ENCODE measurements around the gene ARFGAP1.

Gene ARFGAP1

DNA sequence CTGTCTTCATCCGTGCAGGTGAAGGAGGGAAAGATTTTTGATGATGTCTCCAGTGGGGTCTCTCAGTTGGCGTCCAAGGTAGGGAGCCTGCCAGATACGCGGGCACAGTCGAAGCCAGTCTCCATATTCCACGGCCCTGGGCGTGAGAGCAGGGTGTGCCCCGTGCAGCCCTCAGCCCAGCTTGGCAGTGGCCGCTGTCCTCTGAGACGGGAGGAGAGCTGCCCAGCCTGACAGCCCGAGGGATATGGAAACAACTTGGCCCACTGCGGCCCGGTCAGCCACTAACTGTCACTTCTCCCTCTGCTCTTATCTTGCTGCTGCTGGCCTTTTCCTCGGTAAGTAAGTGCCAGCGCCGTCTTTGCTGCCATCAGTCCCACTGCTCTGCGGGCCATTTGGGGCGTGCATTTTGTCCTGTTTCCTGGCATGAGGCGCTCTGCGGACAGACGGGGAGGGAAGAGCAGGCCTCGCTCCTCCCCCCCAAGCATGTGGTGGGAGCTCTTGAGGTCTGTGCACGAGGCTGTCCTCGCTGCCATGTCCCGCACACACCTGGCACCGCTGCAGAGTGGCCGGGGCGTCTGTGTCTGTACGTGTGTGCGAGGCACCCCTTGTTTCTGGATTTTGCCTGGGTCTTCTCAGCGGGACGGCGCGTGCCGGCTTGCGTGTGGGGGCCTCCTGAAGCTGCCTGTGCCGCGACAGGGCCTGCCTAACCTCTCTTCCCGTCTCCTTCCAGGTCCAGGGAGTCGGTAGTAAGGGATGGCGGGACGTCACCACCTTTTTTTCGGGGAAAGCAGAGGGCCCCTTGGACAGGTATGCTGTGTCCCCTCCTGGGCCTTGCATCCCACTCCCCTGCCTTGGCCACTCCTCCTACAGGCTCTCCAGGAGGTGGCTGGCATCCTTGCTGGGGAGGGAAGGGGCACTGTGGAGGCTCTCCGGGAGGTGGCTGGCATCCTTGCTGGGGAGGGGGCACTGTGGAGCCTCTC lies 13.3 kb downstream of the ARFGAP1 start:
- DNase-seq (ENCODE audit: low read depth, low spot score) = no peak
- Histone ChIP-seq H3K27ac (ENCODE audit: low read length) (no peak overlapping the region), H3K4me1 (ENCODE audit: control insufficient read depth, insufficient read depth, low read length) (no peaks in the 10 kb centered on the region; the same call in 1 of the 2 replicates), H3K27me3 (ENCODE audit: control insufficient read depth, insufficient read depth, low read length) (no peaks in the 10 kb centered on the region), H3K36me3 (ENCODE audit: control insufficient read depth, insufficient read depth, low read length) (peaks cover 39% of the 10 kb centered on the region), H3K9me3 (ENCODE audit: control insufficient read depth, insufficient read depth, low read length) (no peaks in the 10 kb centered on the region), H3K4me3 (ENCODE audit: low read length) (no peak overlapping the region)
- no CpG with 5 or more reads among the region's 44 CpGs for WGBS (ENCODE audit: insufficient coverage, insufficient read length)

DNA sequence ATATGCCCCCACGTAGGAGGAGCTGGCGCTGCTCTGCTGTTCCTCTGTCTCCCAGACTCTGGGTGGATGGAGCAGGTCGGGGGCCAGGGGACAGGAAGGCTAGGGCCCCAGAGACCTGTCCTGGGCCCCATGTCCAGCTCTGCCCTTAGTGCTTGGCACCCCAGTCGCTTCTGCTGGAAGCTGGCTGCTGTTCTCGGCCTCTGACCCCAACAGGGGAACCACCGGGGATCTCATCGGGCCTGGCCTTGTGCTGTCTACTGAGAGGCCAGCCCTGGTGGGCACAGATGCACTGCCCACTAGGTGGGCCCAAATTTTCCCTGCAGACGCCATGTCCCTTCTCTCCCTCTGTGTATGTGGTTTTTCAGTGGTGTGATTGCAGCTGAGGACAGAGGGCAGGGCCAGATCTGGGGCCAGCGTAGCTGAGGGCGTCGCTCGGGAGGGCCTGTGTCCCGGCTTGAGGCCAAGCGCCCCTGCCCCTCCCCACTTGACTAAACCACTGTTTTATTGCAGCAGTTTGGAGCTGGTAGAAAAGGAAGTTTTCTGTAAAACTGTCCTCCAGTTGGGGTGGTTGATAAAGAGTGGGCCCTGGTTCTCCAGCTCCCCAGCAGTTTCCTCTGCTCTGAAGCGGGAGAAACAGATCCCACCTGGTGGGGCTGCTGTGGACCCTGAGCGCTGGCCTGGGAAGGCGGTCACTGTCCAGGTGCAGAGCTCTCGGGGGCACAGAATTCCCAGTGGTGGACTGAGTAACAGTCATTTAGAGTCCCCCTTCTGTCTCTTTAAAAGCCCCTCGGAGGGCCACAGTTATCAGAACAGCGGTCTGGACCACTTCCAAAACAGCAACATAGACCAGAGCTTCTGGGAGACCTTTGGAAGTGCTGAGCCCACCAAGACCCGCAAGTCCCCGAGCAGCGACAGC lies 14.4 kb downstream of the ARFGAP1 start:
- Histone ChIP-seq H3K4me1 (ENCODE audit: control insufficient read depth, insufficient read depth, low read length) (peaks cover 2% of the 10 kb centered on the region; the same call in 1 of the 2 replicates), H3K36me3 (ENCODE audit: control insufficient read depth, insufficient read depth, low read length) (peaks cover 39% of the 10 kb centered on the region), H3K27ac (ENCODE audit: low read length) (no peak overlapping the region), H3K27me3 (ENCODE audit: control insufficient read depth, insufficient read depth, low read length) (no peaks in the 10 kb centered on the region), H3K4me3 (ENCODE audit: low read length) (no peak overlapping the region), H3K9me3 (ENCODE audit: control insufficient read depth, insufficient read depth, low read length) (no peaks in the 10 kb centered on the region)
- no CpG with 5 or more reads among the region's 23 CpGs for WGBS (ENCODE audit: insufficient coverage, insufficient read length)
- no peak for DNase-seq (ENCODE audit: low read depth, low spot score)

DNA sequence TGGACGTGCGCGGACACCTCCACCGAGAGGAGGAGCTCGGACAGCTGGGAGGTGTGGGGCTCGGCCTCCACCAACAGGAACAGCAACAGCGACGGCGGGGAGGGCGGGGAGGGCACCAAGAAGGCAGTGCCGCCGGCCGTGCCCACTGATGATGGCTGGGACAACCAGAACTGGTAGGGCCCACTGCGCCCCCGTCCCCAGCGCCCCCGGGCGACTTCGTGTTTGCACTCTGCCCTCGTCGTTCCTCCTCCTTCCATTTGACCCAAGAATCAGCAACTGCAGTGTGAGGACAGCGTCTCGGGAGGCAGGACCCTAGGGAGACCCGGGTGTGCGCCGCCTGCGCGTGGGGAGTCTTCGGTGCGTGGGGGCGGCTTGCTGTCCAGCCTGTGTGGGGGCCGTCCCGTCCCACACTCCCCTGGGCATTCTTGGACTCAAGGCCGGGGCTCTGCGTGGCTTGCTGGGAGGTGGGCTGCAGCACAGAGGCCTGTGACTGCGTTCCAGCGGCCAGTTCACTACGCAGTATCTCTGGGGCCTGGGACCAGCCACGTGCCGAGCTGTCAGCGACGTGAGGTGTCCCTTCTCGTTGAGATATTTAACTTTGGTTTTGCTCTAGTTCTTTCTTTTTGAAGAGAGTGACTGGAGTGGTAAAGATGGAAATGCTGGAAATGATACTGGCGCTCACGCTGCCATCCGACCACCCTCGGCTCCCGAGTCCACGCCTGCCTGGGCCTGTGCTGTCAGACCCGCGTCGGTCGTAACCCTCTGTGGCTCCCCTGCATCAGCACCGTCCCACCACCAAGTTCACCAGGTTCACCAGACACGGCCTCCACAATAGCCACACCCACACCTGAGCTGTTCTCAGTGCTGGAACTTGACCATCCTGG lies 15.3 kb downstream of the ARFGAP1 start:
- no peaks in the 10 kb centered on the region for H3K9me3 ChIP-seq (ENCODE audit: control insufficient read depth, insufficient read depth, low read length)
- no peak for DNase-seq (ENCODE audit: low read depth, low spot score)
- no peak overlapping the region for H3K27ac ChIP-seq (ENCODE audit: low read length)
- H3K4me3 ChIP-seq (ENCODE audit: low read length) = no peak overlapping the region
- no CpG with 5 or more reads among the region's 55 CpGs for WGBS (ENCODE audit: insufficient coverage, insufficient read length)
- peaks cover 2% of the 10 kb centered on the region; the same call in 1 of the 2 replicates for H3K4me1 ChIP-seq (ENCODE audit: control insufficient read depth, insufficient read depth, low read length)
- no peaks in the 10 kb centered on the region for H3K27me3 ChIP-seq (ENCODE audit: control insufficient read depth, insufficient read depth, low read length)
- peaks cover 36% of the 10 kb centered on the region for H3K36me3 ChIP-seq (ENCODE audit: control insufficient read depth, insufficient read depth, low read length)

DNA sequence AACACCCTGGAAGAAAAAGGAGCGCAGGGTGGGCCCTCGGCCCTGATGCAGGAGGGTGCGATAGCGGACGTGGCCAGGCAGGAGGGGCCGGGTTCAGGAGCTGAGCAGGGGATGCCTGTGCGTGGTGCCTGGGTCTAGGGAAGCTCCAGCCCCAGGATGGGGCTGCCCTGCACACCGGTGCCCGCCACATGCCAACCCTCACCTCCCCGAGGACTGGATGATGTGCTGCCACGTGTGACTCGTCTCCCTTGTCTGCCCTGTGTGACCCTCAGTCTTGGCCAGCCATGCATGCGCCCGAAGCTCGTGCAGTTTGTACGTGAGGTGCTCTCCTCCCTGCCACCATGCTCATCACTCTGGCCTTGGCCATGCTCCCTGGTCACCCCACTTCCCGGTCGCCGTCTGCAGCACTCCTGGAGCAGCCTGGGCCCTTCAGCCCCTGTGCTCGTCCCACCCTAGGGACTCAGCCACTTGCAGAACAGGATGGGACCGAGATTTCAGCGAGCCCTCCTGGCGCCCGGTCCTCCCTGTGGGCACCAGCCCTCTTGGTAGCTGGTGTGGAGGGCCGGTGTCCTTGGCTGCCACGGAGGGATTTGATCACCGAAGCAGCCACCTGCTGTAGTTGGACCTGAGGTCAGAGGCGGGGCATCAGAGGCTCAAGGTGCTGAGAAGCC lies 16.1 kb downstream of the ARFGAP1 start:
- H3K27me3 ChIP-seq (ENCODE audit: control insufficient read depth, insufficient read depth, low read length) = no peaks in the 10 kb centered on the region
- H3K9me3 ChIP-seq (ENCODE audit: control insufficient read depth, insufficient read depth, low read length) = no peaks in the 10 kb centered on the region
- DNase-seq (ENCODE audit: low read depth, low spot score) = no peak
- peaks cover 30% of the 10 kb centered on the region for H3K36me3 ChIP-seq (ENCODE audit: control insufficient read depth, insufficient read depth, low read length)
- H3K4me3 ChIP-seq (ENCODE audit: low read length) = no peak overlapping the region
- no peak overlapping the region for H3K27ac ChIP-seq (ENCODE audit: low read length)
- WGBS (ENCODE audit: insufficient coverage, insufficient read length) = no CpG with 5 or more reads among the region's 28 CpGs
- peaks cover 2% of the 10 kb centered on the region; the same call in 1 of the 2 replicates for H3K4me1 ChIP-seq (ENCODE audit: control insufficient read depth, insufficient read depth, low read length)

DNA sequence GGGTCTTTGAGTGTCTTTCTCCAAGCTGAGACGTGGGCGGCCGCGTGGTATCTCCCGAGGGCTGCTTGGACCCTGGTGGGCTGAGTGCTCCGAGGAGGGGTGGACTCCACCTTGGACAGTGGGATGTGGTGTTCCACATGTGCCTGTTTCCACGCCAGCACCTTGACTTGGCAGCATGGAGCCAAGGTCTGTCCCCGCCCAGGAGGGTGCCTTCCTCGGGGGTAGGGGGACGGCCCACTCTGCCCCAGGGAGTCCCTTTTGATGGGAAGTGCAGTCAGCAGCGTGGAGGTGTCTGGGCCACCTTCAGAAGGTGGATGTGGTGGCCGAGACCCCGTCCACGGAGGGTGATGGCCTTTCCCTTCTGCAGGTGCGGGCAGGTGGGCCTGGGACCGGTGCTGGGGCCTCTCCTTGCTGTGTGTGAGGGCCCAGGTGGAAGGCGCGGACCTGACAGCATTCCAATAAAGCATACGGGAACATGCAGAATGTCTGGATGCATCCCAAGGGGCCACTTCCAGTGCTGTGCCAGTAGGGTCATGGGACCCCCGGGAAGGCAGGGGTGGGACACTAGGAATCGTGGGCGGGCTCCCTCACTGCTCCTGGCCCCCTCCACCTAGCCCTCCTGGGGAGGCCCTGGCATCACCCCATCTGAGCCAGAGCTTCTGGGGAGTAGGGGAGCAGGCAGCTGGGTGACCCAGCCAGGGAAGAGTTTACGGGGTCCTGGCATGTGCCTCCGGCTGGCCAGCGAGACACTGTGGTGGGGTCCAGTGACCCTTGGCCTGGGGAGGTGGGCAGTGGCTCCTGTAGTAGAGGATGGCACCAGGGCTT lies 16.9 kb downstream of the ARFGAP1 start:
- peaks cover 27% of the 10 kb centered on the region for H3K36me3 ChIP-seq (ENCODE audit: control insufficient read depth, insufficient read depth, low read length)

DNA sequence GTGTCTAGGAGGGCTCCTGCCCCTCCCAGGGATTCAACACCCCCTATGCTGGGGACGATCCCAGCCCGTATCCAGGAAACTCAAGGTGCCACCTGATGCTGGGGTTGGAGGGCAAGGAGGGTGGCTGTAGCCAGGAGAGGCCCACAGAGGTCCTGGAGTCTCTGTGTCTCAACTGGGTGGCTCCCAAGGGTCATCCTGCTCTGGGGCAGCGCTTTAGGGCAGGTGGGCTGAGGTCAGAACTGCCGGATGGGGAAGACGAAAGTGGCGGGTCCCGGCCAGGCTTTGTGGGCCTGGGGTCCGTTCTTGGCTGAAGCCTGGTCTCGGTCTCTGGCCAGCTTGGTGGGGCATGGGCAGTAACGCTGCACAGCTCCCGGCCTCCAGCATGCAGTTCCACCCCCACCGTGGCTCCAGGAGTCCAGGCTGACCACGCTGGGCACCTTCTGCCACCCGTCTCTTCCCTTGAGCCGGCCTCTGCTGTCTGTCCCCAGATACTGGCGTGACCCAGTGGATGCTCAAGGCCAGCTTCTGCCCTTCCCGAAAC lies 17.6 kb downstream of the ARFGAP1 start:
- WGBS (ENCODE audit: insufficient coverage, insufficient read length) = no CpG with 5 or more reads among the region's 17 CpGs
- peaks cover 2% of the 10 kb centered on the region; the same call in 1 of the 2 replicates for H3K4me1 ChIP-seq (ENCODE audit: control insufficient read depth, insufficient read depth, low read length)
- H3K27ac ChIP-seq (ENCODE audit: low read length) = no peak overlapping the region
- peaks cover 26% of the 10 kb centered on the region for H3K36me3 ChIP-seq (ENCODE audit: control insufficient read depth, insufficient read depth, low read length)
- H3K27me3 ChIP-seq (ENCODE audit: control insufficient read depth, insufficient read depth, low read length) = no peaks in the 10 kb centered on the region
- no peak for DNase-seq (ENCODE audit: low read depth, low spot score)
- H3K9me3 ChIP-seq (ENCODE audit: control insufficient read depth, insufficient read depth, low read length) = no peaks in the 10 kb centered on the region
- no peak overlapping the region for H3K4me3 ChIP-seq (ENCODE audit: low read length)

More for the DNA sequence above, 16.9 kb downstream of the ARFGAP1 start:
- Histone ChIP-seq H3K4me1 (ENCODE audit: control insufficient read depth, insufficient read depth, low read length) (peaks cover 2% of the 10 kb centered on the region; the same call in 1 of the 2 replicates), H3K27me3 (ENCODE audit: control insufficient read depth, insufficient read depth, low read length) (no peaks in the 10 kb centered on the region), H3K4me3 (ENCODE audit: low read length) (no peak overlapping the region), H3K27ac (ENCODE audit: low read length) (no peak overlapping the region), H3K9me3 (ENCODE audit: control insufficient read depth, insufficient read depth, low read length) (no peaks in the 10 kb centered on the region)
- WGBS (ENCODE audit: insufficient coverage, insufficient read length) = no CpG with 5 or more reads among the region's 25 CpGs
- DNase-seq (ENCODE audit: low read depth, low spot score) = no peak

DNA sequence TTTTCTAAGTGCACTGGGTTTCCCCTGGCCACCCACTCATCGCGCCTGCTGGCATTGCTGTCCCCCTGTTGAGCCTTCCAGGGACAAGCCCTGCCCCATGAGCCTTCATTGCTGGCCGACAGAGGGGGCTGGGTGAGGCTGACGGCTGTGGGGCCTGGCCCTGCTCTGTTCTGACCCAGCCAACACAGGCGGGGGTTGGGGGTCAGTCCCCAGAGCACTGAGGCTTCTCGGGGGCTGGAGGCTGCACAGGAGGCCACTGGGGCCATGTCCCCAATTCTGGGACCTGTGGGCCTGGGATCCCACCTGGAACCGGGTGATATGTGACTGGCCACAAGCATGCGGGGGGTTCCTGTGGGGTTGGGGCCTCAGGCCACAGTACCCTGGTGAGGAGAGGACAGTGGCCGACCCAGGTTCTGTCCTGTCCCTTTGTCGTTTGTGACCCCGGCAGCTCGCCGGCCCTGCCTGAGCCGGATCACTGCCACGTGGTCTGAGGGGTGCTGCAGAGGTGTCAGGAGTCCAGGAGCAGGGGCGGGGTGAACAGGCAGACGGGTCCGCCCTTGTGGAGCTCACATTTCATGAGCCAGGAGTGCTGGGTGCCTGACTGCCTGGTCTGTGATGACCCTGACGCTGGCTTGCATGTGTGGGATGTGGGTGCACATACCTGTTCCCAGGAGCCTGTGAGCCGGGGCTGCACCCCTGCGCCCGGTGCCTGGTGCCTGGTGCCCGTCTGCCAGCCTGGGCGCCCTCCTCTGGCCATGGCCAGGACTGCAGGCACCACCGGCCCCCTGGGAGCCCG lies 18.3 kb downstream of the ARFGAP1 start:
- WGBS (ENCODE audit: insufficient coverage, insufficient read length) = no CpG with 5 or more reads among the region's 26 CpGs
- Histone ChIP-seq H3K4me3 (ENCODE audit: low read length) (no peak overlapping the region), H3K27me3 (ENCODE audit: control insufficient read depth, insufficient read depth, low read length) (no peaks in the 10 kb centered on the region), H3K36me3 (ENCODE audit: control insufficient read depth, insufficient read depth, low read length) (peaks cover 21% of the 10 kb centered on the region), H3K9me3 (ENCODE audit: control insufficient read depth, insufficient read depth, low read length) (no peaks in the 10 kb centered on the region), H3K4me1 (ENCODE audit: control insufficient read depth, insufficient read depth, low read length) (peaks cover 2% of the 10 kb centered on the region; the same call in 1 of the 2 replicates), H3K27ac (ENCODE audit: low read length) (no peak overlapping the region)
- peak; percentile 55 for DNase-seq (ENCODE audit: low read depth, low spot score)

DNA sequence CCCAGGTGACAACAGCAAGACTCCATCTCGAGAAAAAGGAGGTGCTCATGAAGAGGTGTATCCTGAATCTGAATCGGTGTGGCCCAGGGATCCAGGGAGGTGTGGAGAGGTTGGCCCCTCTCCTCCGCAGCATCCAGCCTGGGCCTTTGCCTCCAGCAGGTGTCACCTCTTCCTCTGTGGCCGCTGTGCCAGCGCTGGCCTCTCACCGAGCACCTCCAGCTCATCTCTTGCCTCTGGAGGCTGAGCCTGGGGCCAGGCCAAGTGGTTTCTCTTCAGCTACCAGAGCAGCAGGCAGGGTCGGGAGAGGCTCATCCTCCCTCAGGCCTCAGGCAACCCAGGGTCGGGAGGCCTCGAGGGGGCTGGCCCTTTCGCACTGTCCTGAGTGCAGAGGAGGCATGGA lies 19.2 kb downstream of the ARFGAP1 start:
- Histone ChIP-seq H3K27me3 (ENCODE audit: control insufficient read depth, insufficient read depth, low read length) (no peaks in the 10 kb centered on the region), H3K4me3 (ENCODE audit: low read length) (no peak overlapping the region), H3K27ac (ENCODE audit: low read length) (no peak overlapping the region), H3K9me3 (ENCODE audit: control insufficient read depth, insufficient read depth, low read length) (no peaks in the 10 kb centered on the region), H3K36me3 (ENCODE audit: control insufficient read depth, insufficient read depth, low read length) (peaks cover 16% of the 10 kb centered on the region), H3K4me1 (ENCODE audit: control insufficient read depth, insufficient read depth, low read length) (peaks cover 6% of the 10 kb centered on the region)
- DNase-seq (ENCODE audit: low read depth, low spot score) = no peak
- WGBS (ENCODE audit: insufficient coverage, insufficient read length) = no CpG with 5 or more reads among the region's 10 CpGs
